ENCODE results near the gene SLC25A28.

The SLC25A28 gene, protein sequence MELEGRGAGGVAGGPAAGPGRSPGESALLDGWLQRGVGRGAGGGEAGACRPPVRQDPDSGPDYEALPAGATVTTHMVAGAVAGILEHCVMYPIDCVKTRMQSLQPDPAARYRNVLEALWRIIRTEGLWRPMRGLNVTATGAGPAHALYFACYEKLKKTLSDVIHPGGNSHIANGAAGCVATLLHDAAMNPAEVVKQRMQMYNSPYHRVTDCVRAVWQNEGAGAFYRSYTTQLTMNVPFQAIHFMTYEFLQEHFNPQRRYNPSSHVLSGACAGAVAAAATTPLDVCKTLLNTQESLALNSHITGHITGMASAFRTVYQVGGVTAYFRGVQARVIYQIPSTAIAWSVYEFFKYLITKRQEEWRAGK

DNA sequence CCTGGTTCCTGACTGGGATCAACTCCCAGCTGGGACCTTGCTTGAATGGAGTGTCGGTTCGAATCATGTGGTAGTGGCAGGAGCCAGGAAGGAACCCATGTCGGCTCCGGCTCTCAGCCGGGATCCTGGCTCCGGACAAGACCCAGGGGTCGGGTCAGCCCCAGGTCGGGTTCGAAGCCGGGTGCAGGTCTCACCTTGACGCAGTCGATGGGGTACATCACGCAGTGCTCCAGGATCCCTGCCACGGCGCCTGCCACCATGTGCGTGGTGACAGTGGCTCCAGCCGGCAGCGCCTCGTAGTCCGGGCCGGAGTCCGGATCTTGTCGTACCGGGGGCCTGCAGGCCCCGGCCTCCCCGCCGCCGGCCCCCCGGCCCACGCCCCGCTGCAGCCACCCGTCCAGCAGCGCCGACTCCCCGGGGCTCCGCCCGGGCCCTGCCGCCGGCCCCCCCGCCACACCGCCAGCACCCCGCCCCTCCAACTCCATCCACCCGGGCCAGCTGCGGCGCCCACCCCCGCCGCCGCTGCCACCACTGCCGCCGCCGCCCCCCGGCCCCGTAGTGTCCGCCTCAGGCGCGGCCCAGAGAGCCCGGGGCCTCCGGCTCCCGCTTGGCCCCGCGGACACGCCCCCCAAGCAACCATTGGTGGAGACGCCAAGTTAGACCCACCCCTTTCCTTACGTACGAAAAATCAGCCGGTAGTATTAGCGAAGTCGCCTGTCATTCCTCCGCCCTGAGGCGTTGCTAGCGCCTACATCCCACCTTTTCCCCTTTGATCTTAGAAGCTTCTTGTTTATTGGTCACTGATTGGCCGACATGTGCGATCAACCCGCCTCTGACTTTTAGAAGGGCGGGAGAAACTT is at the start of gene SLC25A28:
Gene SLC25A28, minus strand, starts transcription at position 589 of the 860 bp plus-strand sequence. Its CDS starts 104 bp downstream, at position 485.
- H3K27ac ChIP-seq (ENCODE audit: low read length) = peak within 1 kb of the TSS; percentile 98
- H3K36me3 ChIP-seq (ENCODE audit: control insufficient read depth in 2 of 2, insufficient read depth in 2 of 2, low read length in 2 of 2) = no peaks in the 10 kb centered on the region
- H3K4me1 ChIP-seq (ENCODE audit: control insufficient read depth, insufficient read depth, low read length) = peaks cover 12% of the 10 kb centered on the region
- peak within 1 kb of the TSS; percentile 97 to 98 for H3K4me3 ChIP-seq (ENCODE audit: low read length in 2 of 2)
- H3K9me3 ChIP-seq (ENCODE audit: control insufficient read depth in 2 of 2, low read length in 2 of 2) = no peaks in the 10 kb centered on the region
- peak within 1 kb of the TSS; percentile 94 to 97 for H3K9ac ChIP-seq (ENCODE audit: low read length in 2 of 2)
- no peaks in the 10 kb centered on the region for H3K27me3 ChIP-seq (ENCODE audit: control insufficient read depth in 1 of 2, insufficient read depth in 2 of 2, low read length in 2 of 2)

DNA sequence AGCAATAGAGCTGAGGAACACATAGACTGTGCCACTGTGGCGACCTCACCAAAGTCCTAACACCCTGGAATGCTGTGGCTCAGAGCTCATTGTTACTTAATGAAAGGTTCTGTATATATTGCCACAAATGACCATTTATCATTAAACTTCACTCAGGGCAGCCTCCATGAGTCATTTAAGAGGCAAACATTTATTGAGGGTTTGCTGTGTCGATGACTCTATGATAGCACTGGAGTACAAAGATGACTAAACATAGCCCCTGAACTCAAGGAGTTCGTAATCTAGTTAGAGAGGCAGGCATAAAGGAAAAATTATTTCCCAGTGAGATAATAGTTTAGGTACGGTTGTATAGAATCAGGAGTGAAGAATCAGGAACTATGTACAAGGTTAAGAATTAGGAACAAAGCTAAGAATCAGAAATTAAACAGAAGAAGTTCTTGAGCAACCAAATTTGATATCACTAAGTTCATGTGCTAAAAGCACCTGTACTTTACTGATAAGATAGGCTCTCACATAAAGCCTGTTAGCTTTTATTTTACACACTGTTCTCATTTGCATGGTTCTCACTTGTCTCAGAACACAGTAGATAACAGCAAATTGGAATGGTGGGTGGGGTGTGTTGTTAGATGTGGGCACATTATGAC is 47.0 kb upstream of the SLC25A28 start:
- Histone ChIP-seq H3K27me3 (ENCODE audit: control insufficient read depth in 1 of 2, insufficient read depth in 2 of 2, low read length in 2 of 2) (no peaks in the 10 kb centered on the region), H3K9ac (ENCODE audit: low read length in 2 of 2) (no peak overlapping the region), H3K4me3 (ENCODE audit: low read length in 2 of 2) (no peak overlapping the region), H3K27ac (ENCODE audit: low read length) (no peak overlapping the region), H3K4me1 (ENCODE audit: control insufficient read depth, insufficient read depth, low read length) (no peaks in the 10 kb centered on the region), H3K36me3 (ENCODE audit: control insufficient read depth in 2 of 2, insufficient read depth in 2 of 2, low read length in 2 of 2) (no peaks in the 10 kb centered on the region), H3K9me3 (ENCODE audit: control insufficient read depth in 2 of 2, low read length in 2 of 2) (no peaks in the 10 kb centered on the region)

DNA sequence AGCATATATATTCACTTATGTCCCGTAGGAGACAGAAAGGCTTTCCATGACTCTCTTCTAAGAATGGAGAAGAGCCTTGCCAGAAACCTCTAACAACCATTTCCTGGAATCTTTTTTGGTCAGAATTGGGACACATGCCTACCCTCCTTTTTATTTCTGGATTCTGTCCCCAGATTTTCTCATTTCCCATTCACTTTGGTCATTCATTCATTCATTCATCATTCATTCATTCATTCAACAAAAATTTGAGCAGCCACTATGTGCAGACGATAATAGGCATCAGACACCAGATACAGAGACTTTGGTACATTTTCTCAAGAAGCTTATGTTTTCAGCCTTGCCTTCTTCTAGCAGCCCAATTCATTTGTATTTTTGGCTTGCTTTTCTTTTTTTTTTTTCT is 45.1 kb upstream of the SLC25A28 start:
- H3K4me3 ChIP-seq (ENCODE audit: low read length in 2 of 2) = no peak overlapping the region
- H3K36me3 ChIP-seq (ENCODE audit: control insufficient read depth in 2 of 2, insufficient read depth in 2 of 2, low read length in 2 of 2) = no peaks in the 10 kb centered on the region
- H3K9me3 ChIP-seq (ENCODE audit: control insufficient read depth in 2 of 2, low read length in 2 of 2) = no peaks in the 10 kb centered on the region
- H3K27me3 ChIP-seq (ENCODE audit: control insufficient read depth in 1 of 2, insufficient read depth in 2 of 2, low read length in 2 of 2) = no peaks in the 10 kb centered on the region
- H3K9ac ChIP-seq (ENCODE audit: low read length in 2 of 2) = no peak overlapping the region
- no peaks in the 10 kb centered on the region for H3K4me1 ChIP-seq (ENCODE audit: control insufficient read depth, insufficient read depth, low read length)
- no peak overlapping the region for H3K27ac ChIP-seq (ENCODE audit: low read length)

DNA sequence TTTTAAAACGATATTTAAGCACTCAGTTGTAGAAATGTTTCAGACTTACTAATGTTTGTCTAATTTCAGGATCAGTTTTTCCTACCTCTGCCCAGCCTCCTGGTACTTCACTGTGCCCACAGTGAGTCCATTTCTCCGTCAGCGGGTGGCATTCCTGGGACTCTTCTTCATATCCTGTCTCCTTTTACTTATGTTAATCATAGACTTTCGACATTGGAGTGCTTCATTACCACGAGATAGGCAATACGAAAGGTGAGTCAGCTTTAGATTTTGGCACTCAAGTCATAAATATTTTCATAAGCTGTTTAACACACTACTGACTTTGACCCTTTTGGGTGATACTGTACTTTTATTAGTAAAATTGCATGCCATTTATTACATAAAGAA is 41.1 kb upstream of the SLC25A28 start:
- Histone ChIP-seq H3K4me1 (ENCODE audit: control insufficient read depth, insufficient read depth, low read length) (peaks cover 11% of the 10 kb centered on the region), H3K9me3 (ENCODE audit: control insufficient read depth in 2 of 2, low read length in 2 of 2) (no peaks in the 10 kb centered on the region), H3K27me3 (ENCODE audit: control insufficient read depth in 1 of 2, insufficient read depth in 2 of 2, low read length in 2 of 2) (no peaks in the 10 kb centered on the region), H3K4me3 (ENCODE audit: low read length in 2 of 2) (no peak overlapping the region), H3K9ac (ENCODE audit: low read length in 2 of 2) (no peak overlapping the region), H3K27ac (ENCODE audit: low read length) (no peak overlapping the region), H3K36me3 (ENCODE audit: control insufficient read depth in 2 of 2, insufficient read depth in 2 of 2, low read length in 2 of 2) (no peaks in the 10 kb centered on the region)

DNA sequence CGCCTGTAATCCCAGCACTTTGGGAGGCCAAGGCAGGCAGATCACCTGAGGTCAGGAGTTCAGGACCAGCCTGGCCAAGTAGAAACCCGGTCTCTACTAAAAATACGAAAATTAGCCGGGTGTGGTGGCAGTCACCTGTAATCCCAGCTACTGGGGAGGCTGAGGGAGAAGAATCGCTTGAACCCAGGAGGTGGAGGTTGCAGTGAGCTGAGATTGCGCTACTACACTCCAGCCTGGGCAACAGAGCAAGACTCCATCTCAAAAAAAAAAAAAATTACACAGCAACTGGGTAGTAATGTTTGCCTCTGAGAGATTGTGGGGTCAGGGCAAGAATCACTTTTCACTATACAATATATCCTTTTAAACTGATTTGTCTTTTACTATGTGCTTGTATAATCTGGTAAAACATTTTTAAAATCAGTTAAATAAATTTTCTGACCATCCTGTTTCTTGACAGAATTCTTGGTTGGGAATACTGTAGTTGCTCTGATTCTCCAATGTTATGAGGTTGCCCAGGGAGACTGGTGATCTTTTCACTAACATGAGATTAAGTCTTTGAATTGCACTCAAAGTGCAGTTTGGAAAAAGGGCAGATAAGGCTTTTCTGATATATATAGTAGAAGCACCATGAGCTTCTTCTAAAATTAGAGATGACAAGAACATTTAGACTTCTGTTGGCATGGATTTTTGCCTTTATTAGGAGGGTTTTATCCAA is 40.6 kb upstream of the SLC25A28 start:
- H3K9ac ChIP-seq (ENCODE audit: low read length in 2 of 2) = no peak overlapping the region
- H3K27ac ChIP-seq (ENCODE audit: low read length) = no peak overlapping the region
- H3K27me3 ChIP-seq (ENCODE audit: control insufficient read depth in 1 of 2, insufficient read depth in 2 of 2, low read length in 2 of 2) = no peaks in the 10 kb centered on the region
- H3K36me3 ChIP-seq (ENCODE audit: control insufficient read depth in 2 of 2, insufficient read depth in 2 of 2, low read length in 2 of 2) = no peaks in the 10 kb centered on the region
- no peak overlapping the region for H3K4me3 ChIP-seq (ENCODE audit: low read length in 2 of 2)
- no peaks in the 10 kb centered on the region for H3K9me3 ChIP-seq (ENCODE audit: control insufficient read depth in 2 of 2, low read length in 2 of 2)
- peaks cover 11% of the 10 kb centered on the region for H3K4me1 ChIP-seq (ENCODE audit: control insufficient read depth, insufficient read depth, low read length)

DNA sequence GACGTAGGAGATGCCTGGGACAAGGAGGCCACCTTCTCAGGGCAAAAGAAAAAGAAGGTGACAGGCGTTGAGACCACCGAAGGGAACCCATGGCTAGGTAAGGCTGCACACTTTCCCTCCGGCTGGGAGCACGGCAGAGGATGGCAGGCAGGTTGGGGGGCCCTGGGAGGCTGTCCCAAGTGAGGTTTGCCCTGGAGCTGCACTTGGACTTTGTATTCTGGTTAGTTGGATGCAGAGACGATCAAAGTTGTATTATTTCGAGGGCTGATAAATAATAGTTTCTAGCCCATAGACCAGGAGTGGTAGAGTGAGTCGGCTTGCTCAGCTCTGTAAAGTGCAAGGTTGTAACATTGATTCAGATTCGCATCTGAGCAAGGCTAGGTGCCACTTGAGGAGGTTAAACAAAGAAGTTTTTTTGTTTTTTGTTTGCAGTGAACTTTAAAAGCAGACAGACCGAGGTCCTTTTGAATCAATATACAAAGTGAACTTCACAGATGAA is 39.7 kb upstream of the SLC25A28 start:
- Histone ChIP-seq H3K36me3 (ENCODE audit: control insufficient read depth in 2 of 2, insufficient read depth in 2 of 2, low read length in 2 of 2) (no peaks in the 10 kb centered on the region), H3K27me3 (ENCODE audit: control insufficient read depth in 1 of 2, insufficient read depth in 2 of 2, low read length in 2 of 2) (no peaks in the 10 kb centered on the region), H3K27ac (ENCODE audit: low read length) (no peak overlapping the region), H3K9me3 (ENCODE audit: control insufficient read depth in 2 of 2, low read length in 2 of 2) (no peaks in the 10 kb centered on the region), H3K9ac (ENCODE audit: low read length in 2 of 2) (peak overlapping the region; percentile 74 to 86), H3K4me3 (ENCODE audit: low read length in 2 of 2) (peak overlapping the region; percentile 92), H3K4me1 (ENCODE audit: control insufficient read depth, insufficient read depth, low read length) (peaks cover 11% of the 10 kb centered on the region)

DNA sequence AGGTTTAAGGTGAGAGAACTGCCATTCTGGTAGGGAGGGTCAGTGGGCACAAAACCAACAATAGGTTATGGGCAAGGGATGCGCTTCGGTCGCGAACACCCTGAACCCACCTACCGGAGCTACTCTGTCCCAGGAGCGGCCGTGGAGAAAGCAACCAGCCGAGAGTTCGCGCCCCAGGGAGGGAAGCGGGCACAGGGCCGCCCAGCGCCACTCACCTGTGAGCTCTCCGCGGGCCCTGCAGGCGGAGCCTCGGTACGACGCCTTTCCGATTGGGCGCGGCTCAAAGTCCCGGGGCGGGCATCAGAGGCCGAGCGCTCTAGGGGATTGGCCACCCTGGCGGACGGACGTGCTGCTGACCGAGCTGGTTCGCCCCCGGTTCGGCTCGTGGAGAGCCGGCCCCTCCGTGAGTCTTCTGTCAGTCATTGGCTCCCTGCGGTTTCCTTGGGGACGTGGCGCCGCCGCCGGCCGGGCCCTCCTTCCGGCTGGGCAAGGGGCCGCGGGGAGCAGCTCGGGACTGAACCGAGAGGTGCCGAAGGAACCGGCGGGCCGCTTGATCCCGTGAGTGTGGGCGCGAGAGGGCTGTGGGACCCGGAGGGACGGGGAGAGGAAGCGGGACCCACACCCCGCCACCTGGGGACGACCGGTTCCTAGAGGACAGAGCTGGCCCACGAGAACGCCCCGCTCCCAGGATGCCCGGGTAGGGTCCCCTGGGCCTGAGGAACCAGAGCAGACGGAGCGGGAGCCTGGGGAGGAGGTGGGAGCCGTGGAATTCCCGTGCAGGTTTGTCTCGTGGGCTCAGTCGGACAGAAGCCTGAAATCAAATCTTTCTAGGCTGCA is 39.0 kb upstream of the SLC25A28 start, which contains the start of gene ENTPD7:
Gene ENTPD7, plus strand, starts transcription at position 479 of the 837 bp plus-strand sequence. CDS start 448 bp downstream, outside the sequence.
- no peaks in the 10 kb centered on the region for H3K9me3 ChIP-seq (ENCODE audit: control insufficient read depth in 2 of 2, low read length in 2 of 2)
- no peaks in the 10 kb centered on the region for H3K36me3 ChIP-seq (ENCODE audit: control insufficient read depth in 2 of 2, insufficient read depth in 2 of 2, low read length in 2 of 2)
- H3K9ac ChIP-seq (ENCODE audit: low read length in 2 of 2) = peak within 1 kb of the TSS; percentile 74 to 86
- peak within 1 kb of the TSS; percentile 92 for H3K4me3 ChIP-seq (ENCODE audit: low read length in 2 of 2)
- no peaks in the 10 kb centered on the region for H3K27me3 ChIP-seq (ENCODE audit: control insufficient read depth in 1 of 2, insufficient read depth in 2 of 2, low read length in 2 of 2)
- H3K27ac ChIP-seq (ENCODE audit: low read length) = no peak within 1 kb of the TSS
- peaks cover 11% of the 10 kb centered on the region for H3K4me1 ChIP-seq (ENCODE audit: control insufficient read depth, insufficient read depth, low read length)

DNA sequence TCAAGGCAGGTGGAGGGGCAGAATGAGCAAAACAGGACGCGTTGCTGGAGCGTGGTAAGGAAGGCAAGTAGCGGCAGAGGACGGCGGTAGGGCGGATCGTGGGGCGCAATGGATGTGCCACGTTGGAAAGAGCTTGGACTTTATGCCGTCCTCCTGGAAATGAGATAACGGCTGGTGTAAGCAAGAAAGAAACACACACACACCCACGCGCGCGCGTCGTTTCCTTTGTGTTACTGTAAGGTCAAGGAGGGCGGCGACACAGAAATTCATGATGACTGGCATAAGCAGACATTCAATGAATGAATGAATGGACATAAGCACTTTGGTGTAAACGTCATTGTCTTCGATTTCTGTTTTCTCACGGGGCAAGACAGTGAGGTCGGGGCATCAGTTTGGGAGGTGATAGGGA is 38.4 kb upstream of the SLC25A28 start:
- peak overlapping the region; percentile 92 for H3K4me3 ChIP-seq (ENCODE audit: low read length in 2 of 2)
- no peaks in the 10 kb centered on the region for H3K27me3 ChIP-seq (ENCODE audit: control insufficient read depth in 1 of 2, insufficient read depth in 2 of 2, low read length in 2 of 2)
- H3K9me3 ChIP-seq (ENCODE audit: control insufficient read depth in 2 of 2, low read length in 2 of 2) = no peaks in the 10 kb centered on the region
- H3K36me3 ChIP-seq (ENCODE audit: control insufficient read depth in 2 of 2, insufficient read depth in 2 of 2, low read length in 2 of 2) = no peaks in the 10 kb centered on the region
- peaks cover 11% of the 10 kb centered on the region for H3K4me1 ChIP-seq (ENCODE audit: control insufficient read depth, insufficient read depth, low read length)
- peak overlapping the region; percentile 50 to 71 for H3K9ac ChIP-seq (ENCODE audit: low read length in 2 of 2)
- H3K27ac ChIP-seq (ENCODE audit: low read length) = no peak overlapping the region

DNA sequence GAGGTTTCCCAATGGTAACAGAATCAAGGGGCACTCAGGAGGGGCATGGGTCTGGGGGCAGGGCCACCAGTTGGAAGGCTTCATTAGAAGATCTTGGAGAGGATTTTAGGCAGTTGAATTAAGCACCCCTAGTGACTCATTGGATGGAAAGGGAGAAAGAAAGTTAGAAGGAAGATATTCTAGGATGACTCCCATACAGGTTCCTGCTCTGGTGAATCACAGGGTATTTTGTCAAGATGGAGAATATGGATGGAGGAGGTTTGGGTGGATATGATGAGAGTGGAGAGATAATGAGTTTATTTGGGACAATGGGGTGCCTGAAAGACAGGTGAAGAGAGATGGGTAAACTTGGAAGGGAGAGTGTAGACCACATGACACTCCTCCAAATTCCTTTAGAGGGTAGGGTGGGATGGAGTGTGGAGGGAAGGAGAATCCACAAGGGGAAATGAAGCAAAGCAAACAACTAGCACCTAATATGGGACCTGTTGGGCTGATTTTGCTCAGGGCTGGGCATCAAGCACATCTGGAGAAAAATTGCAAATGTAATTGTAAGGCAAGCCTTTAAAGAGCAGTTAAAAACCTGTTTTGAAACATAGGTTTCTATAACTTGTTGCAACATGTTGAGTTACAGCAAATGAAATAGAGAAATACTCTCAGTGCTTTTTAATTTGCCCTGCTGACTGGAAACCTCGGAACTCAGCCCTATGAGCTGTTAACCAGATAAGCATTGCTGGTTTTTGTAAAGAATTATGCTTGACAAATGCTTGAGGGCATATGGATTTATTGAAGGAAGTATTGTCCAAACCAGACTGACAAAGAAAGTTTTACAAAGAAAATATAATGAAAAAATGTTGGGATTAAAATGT is 36.2 kb upstream of the SLC25A28 start:
- Histone ChIP-seq H3K4me1 (ENCODE audit: control insufficient read depth, insufficient read depth, low read length) (peaks cover 11% of the 10 kb centered on the region), H3K27ac (ENCODE audit: low read length) (no peak overlapping the region), H3K4me3 (ENCODE audit: low read length in 2 of 2) (no peak overlapping the region), H3K27me3 (ENCODE audit: control insufficient read depth in 1 of 2, insufficient read depth in 2 of 2, low read length in 2 of 2) (peaks cover 0 to 4% of the 10 kb centered on the region in 2 donors), H3K9ac (ENCODE audit: low read length in 2 of 2) (no peak overlapping the region), H3K9me3 (ENCODE audit: control insufficient read depth in 2 of 2, low read length in 2 of 2) (no peaks in the 10 kb centered on the region), H3K36me3 (ENCODE audit: control insufficient read depth in 2 of 2, insufficient read depth in 2 of 2, low read length in 2 of 2) (no peaks in the 10 kb centered on the region)

Measured in stomach smooth muscle (tissue), 2 donors.